Lung microvascular endothelial cell (primary cell): Measurements from ENCODE around the gene TICAM1. TPM values are rescaled to one million over a fixed set of nuclear protein-coding genes. Genes with fewer than 3 reads are reported as not detected.
"Not testable (repeated sequence)": the region's sequence is repeated elsewhere in the genome, so short reads cannot be mapped to it uniquely, and the experiment has no call there.

Experiments
- DNase-seq, 2 donors: peaks; one replicate each; pipeline versions ENCODE4 v3.0.0 to v3.0.0-alpha.2; 2010; ENCODE audit warnings: low read depth in 2 of 2
- total RNA-seq: library from RNA; depleted of rRNA; stranded (reverse); fragments of >200 nt; gene quantifications from 2 replicates; pipeline ENCODE4 v1.2.1, GENCODE V29; 2014

Gene TICAM1
- 2.0 and 2.8 TPM in 2 replicates for total RNA-seq

- DNase-seq: peak; percentile 72 to 74
These were observed at the start of gene TICAM1 for GRCh38 chr19:4831304-4831978. TICAM1 (minus strand) TSS chr19:4831712; CDS start chr19:4818377, 13,335 bp downstream.

GRCh38 chr19:4879041-4879440, 47.5 kb upstream of the TICAM1 start:
- no peak for DNase-seq

GRCh38 chr19:4878491-4878968, 47.0 kb upstream of the TICAM1 start:
- no peak for DNase-seq

- DNase-seq: no peak
These were observed 46.4 kb upstream of the TICAM1 start for GRCh38 chr19:4877753-4878490.

GRCh38 chr19:4873930-4874329, 42.4 kb upstream of the TICAM1 start:
- DNase-seq: no peak

- no peak for DNase-seq
These were observed 40.2 kb upstream of the TICAM1 start for GRCh38 chr19:4871711-4872110.

GRCh38 chr19:4870025-4870700, 38.7 kb upstream of the TICAM1 start:
- peak; percentile 56 to 82 for DNase-seq

GRCh38 chr19:4868286-4868834, 36.8 kb upstream of the TICAM1 start:
- DNase-seq: no peak

- peak; percentile 97 to 98 for DNase-seq
These were observed 36.2 kb upstream of the TICAM1 start, which contains the start of gene PLIN3 for GRCh38 chr19:4867534-4868285. PLIN3 (minus strand) TSS chr19:4867667; CDS start chr19:4861394, 6,273 bp downstream.

- DNase-seq: peak; percentile 48 to 55
These were observed 35.3 kb upstream of the TICAM1 start for GRCh38 chr19:4866595-4867424.

- DNase-seq: no peak
These were observed 29.6 kb upstream of the TICAM1 start for GRCh38 chr19:4861147-4861546.

- DNase-seq: no peak
These were observed 28.2 kb upstream of the TICAM1 start for GRCh38 chr19:4859697-4860096.

- not testable (repeated sequence) for DNase-seq
These were observed 25.0 kb upstream of the TICAM1 start for GRCh38 chr19:4856468-4856867.

- DNase-seq: not testable (repeated sequence)
These were observed 22.0 kb upstream of the TICAM1 start for GRCh38 chr19:4853506-4853905.

- no peak for DNase-seq
These were observed 21.0 kb upstream of the TICAM1 start for GRCh38 chr19:4852484-4852883.

- DNase-seq: peak; percentile 37 to 74
These were observed 20.2 kb upstream of the TICAM1 start for GRCh38 chr19:4851551-4852290.

GRCh38 chr19:4849019-4849418, 17.5 kb upstream of the TICAM1 start:
- DNase-seq: no peak

GRCh38 chr19:4847190-4847973, 15.9 kb upstream of the TICAM1 start:
- no peak for DNase-seq

GRCh38 chr19:4845975-4846374, 14.5 kb upstream of the TICAM1 start:
- not testable (repeated sequence) for DNase-seq
